ENCODE measurements around the gene SPDYE4.

GRCh38 chr17:8736796-8737195 lies 21.6 kb downstream of the SPDYE4 start:
- TF ChIP-seq ESRRG (CRISPR knock-in tag; IDR thresholded peaks at IDR 0.05) (no peak), CREB5 (CRISPR knock-in tag; IDR thresholded peaks at IDR 0.05; ENCODE audit: low read depth) (no peak), TOX (CRISPR knock-in tag; IDR thresholded peaks at IDR 0.05; ENCODE audit: borderline replicate concordance) (no peak), ZFP3 (CRISPR knock-in tag; IDR thresholded peaks at IDR 0.05) (no peak), GLIS3 (CRISPR knock-in tag; IDR thresholded peaks at IDR 0.05) (no peak), PATZ1 (CRISPR knock-in tag; IDR thresholded peaks at IDR 0.05; ENCODE audit: borderline replicate concordance) (no peak), SNAI2 (CRISPR knock-in tag; IDR thresholded peaks at IDR 0.05) (no peak), POU6F1 (CRISPR knock-in tag; IDR thresholded peaks at IDR 0.05; ENCODE audit: borderline replicate concordance, low read depth) (no peak), RARB (CRISPR knock-in tag; IDR thresholded peaks at IDR 0.05) (no peak), ZNF565 (CRISPR knock-in tag; conservative IDR thresholded peaks at IDR 0.05; ENCODE audit: low read depth) (no peak), TCF4 (CRISPR knock-in tag; IDR thresholded peaks at IDR 0.05; ENCODE audit: borderline replicate concordance) (no peak), ARNTL (CRISPR knock-in tag; IDR thresholded peaks at IDR 0.05; ENCODE audit: borderline replicate concordance, low read depth) (no peak), TSHZ2 (CRISPR knock-in tag; IDR thresholded peaks at IDR 0.05) (no peak)

Measured in SK-N-SH treated with all-trans-retinoic acid at 6 μM for 48 hours (cell line).